ENCODE results near the gene RANGAP1.

GRCh38 chr22:41290262-41291221 lies 4.6 kb upstream of the RANGAP1 start:
- TF ChIP-seq CTCF (IDR thresholded peaks at IDR 0.05; ENCODE audit: borderline replicate concordance, extremely low read depth, low read length, poor library complexity, severe bottlenecking) (no peak), EZH2 (IDR thresholded peaks at IDR 0.05; ENCODE audit: borderline replicate concordance, low read depth, low read length, severe bottlenecking) (no peak)

Data from DND-41 (cell line).